ENCODE results near the gene TENM4.

DNA sequence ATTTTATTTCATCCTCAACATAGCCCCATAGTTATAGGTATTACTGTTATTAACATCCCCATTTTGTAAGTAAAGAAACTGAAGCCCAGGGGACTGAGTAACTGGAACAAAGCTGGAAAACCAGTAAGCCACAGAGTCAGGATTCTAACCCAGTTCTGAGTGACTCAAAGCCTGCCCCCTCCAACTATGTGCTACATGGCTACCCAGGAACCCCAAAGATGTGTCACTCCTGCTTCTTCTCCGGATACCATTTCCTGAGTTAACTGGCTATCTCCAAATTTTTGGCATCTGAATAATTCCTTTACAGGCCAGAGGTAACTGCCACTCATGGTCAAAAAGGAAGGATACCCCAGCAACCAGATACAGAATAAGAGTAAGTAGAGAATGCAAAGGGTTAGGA is 43.6 kb downstream of the TENM4 start:
- TF ChIP-seq CTCF (tag by site-specific recombination; IDR thresholded peaks at IDR 0.05) (no peak), ZNF24 (tag by site-specific recombination; IDR thresholded peaks at IDR 0.05) (no peak), ZNF416 (tag by site-specific recombination; IDR thresholded peaks at IDR 0.05) (no peak), KLF1 (tag by site-specific recombination; IDR thresholded peaks at IDR 0.05) (no peak), ZNF146 (tag by site-specific recombination; IDR thresholded peaks at IDR 0.05) (no peak), KLF10 (tag by site-specific recombination; IDR thresholded peaks at IDR 0.05) (no peak), ZNF37A (tag by site-specific recombination; IDR thresholded peaks at IDR 0.05) (no peak), TRIM28 (IDR thresholded peaks at IDR 0.05; ENCODE audit: borderline replicate concordance, low read length) (no peak), ZNF174 (tag by site-specific recombination; IDR thresholded peaks at IDR 0.05) (no peak), ZBTB21 (tag by site-specific recombination; IDR thresholded peaks at IDR 0.05) (no peak), ZNF777 (tag by site-specific recombination; IDR thresholded peaks at IDR 0.05; ENCODE audit: borderline replicate concordance) (no peak), TCF7L2 (IDR thresholded peaks at IDR 0.05; ENCODE audit: borderline replicate concordance, low read depth, low read length) (no peak)
- TF ChIP-seq, protein P1, sequence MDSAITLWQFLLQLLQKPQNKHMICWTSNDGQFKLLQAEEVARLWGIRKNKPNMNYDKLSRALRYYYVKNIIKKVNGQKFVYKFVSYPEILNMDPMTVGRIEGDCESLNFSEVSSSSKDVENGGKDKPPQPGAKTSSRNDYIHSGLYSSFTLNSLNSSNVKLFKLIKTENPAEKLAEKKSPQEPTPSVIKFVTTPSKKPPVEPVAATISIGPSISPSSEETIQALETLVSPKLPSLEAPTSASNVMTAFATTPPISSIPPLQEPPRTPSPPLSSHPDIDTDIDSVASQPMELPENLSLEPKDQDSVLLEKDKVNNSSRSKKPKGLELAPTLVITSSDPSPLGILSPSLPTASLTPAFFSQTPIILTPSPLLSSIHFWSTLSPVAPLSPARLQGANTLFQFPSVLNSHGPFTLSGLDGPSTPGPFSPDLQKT (IDR thresholded peaks at IDR 0.05; ENCODE audit: borderline replicate concordance, low read depth, low read length), result no peak
